GM21825 (cell line): Measurements from ENCODE around the gene BPIFB1.

ENCODE experiments used
- ATAC-seq: cut with Tn5 transposase; IDR thresholded peaks from one replicate; pipeline ENCODE4 v1.9.1; 2021; ENCODE audit warnings: mild to moderate bottlenecking, moderate library complexity; ENCODE audit not compliant: unreplicated experiment

BPIFB1 gene

DNA sequence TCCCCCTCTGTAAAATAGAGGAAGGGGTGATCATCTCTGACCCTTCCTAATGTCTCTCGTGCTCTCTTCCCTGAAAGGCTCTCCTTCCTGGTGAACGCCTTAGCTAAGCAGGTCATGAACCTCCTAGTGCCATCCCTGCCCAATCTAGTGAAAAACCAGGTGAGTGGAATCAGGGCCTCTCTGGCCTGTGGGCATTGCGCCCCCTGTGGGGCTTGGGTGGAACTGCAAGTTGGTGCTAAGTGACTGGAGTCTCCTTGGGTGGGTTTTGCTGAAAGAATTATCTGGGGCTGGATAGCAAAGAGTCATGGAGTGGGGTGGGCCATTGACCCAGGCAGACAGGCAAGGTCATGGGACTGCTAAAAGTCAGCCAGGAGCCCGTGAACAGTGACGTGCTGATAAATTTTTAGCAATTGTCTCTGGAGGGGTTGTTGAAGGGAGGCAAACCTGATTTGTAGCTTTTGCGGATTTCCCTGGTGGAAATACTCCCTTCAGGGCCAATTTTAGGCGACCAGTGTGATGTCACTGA, 8.9 kb downstream of the BPIFB1 start:
- no peak for ATAC-seq

DNA sequence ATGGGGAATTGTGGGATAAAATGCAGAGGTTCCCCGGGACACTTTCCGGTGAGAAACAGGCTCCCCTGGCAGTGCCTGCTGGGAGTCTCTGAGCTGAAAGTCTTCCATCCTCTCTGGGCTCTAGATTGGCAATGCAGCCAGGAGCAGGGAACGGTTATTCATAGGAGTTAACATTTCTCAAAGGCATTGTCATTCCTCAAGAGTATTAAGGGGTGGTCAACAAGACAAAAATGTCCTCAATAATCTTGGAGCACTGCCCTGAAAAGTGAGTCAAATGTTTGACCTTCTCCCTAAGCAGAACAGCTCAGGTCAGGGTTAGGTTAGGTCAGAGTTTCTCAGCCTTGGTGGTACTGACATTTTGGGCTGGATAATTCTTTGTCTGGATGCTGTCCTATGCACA, 13.2 kb downstream of the BPIFB1 start:
- no peak for ATAC-seq

DNA sequence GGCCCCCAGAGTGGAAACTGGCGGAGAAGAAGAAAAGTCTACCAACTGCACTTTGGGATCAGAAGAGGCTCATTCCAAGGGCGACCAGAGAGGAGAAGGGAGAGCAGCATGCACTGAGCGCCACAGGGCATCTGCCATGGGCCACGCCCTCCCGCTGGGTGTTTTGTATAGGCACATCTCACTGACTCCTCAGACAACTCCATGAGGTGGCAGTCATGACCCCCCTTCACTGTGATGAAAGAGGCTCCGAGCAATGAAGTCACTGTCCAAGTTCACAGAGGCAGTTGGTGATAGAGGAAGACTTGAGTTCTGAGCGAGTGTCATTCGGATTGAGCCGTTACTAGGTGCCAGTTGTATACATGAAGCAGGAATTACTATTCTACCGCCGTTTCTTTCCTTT, 15.4 kb downstream of the BPIFB1 start:
- no peak for ATAC-seq

DNA sequence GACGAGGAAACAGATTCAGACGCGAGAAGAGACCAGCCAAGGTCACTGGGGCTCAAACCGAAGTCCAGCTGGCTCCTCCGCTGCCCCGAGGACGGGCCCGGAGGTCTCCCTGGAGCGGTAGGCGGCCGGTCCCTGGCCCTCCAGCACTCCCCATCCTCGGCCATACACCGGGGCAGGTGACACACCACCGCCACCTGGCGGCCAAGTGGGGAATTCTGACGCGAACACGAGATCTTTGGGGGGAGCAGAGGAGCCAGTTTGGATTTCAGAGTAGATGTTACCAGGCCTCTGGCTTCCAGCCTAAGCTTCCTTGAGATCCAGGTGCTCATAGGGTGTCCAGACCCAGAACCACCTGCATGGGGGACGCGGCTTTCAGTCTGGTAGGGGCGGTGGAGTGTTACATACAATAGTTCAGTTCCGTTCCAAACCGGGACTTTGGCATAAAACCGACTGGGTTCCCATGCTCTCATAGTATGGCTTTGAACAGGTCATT, 16.1 kb downstream of the BPIFB1 start:
- ATAC-seq, result no peak

DNA sequence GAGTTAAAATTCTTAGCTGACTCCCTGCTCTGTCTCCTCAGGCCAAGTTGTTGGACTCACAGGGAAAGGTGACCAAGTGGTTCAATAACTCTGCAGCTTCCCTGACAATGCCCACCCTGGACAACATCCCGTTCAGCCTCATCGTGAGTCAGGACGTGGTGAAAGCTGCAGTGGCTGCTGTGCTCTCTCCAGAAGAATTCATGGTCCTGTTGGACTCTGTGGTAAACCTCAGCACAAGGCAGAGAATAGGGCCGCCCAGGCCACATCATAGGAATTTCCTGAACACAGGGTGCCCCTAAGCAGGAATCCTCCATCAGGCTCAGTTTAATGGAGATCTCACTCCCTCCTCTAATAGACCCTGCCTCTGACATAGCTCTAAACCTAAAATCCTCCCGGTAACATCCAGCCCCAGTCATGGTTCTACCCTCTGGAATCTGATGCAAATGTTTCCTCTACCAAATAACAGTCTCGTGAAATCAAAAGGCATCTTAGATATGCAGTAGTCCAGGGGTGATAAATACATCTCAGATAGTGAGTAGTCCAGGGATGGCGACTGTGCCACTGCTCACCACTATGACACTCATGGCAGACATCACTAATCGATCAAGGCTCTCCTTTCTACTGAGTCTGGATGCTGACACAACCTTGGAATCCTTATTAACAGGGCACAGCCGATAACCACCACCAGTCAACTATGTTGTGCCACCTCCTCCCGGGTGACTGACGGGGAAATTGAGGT, 18.3 kb downstream of the BPIFB1 start:
- no peak for ATAC-seq

DNA sequence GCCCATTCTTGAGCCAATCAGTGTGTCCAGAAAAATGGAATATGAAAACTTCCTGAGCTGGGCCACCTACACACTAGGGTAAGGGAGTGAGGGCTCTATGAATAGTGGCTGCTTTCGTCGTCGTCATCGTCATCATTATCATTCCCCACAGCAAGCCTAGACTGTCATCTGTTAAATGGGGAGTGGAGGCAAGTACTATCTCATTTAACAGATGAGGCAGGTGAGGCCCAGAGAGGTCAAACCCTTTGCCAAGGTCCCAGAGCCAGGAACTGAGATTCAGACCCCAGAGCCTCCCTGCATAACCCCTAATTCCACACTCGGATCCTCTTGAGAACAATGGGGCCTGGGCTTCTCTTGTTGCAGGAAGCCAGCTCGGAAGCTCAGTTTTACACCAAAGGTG, 20.6 kb downstream of the BPIFB1 start:
- no peak for ATAC-seq

DNA sequence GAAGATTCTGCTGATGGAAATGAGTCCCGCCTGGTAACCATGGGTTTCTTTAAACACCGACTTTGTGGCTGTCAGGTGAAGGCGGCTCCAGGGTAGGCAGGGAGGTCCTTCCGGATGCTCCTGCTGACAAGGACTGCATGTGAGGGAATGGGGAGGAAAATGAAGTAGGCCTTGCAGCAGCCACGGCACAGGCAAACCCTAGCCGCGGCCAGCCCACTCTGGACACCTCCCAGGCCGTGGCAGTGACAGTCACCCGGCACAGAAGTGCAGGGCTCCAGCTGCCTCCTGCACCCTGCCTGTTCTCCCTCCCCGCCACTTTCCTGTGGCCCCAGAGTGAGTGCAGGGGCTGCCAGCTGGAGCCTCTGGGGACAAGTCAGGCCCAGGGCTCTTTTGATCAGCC, 21.0 kb downstream of the BPIFB1 start:
- ATAC-seq, result no peak

DNA sequence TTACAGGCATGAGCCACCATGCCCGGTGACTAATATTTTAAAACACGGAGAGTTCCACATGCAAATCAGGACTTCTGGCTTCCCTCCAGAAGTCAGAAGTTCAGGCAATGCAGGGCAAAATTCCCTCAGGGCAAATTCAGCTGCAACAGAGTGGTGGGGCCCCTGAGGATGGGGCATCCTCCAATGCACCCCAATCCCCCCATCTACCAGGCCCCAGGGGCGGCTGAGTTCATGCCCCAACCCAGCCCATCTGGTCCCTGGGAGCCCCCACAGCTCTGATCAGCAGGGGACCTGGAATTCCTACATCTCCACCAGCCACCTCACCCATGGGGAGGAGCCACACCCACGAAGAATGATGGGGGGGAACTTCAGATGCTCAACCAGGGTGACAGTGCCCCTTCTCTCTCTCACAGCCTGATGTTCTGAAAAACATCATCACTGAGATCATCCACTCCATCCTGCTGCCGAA, 22.6 kb downstream of the BPIFB1 start:
- no peak for ATAC-seq

DNA sequence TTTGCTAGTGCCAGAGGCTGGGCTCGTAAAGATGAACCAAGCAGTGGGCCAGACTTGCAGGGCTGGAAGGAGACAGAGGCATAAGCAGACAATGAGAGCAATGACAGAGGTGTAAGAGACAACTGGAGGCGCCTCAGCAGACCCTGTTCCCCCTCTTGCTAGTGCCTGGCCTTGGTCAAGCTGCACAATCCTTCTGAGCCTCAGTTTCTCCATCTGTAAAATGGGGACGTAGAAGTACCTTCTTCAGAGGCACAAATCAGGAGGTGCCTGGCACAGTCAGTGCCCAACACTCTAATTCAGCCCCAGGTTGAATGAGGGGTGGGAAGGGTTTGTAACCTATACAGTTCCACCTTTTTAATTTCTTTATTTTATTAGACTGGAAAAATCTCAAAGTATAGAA, 23.2 kb downstream of the BPIFB1 start:
- no peak for ATAC-seq

DNA sequence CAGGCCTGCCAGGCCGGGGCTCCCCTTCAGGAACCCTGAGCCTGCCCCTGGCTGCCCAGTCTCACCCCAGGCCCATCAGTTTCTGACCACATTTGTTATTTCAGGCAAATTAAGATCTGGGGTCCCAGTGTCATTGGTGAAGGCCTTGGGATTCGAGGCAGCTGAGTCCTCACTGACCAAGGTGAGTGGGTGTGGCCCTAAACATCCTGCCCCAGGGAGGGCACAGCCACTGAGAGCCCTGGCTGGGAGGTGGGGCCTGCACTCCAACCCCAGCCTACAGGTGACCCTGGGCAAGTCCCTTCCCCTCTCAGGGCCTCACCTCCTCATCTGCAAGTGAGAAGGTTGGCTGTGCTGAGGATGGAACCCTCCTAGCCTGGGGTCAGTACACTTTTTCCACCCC, 23.8 kb downstream of the BPIFB1 start:
- no peak for ATAC-seq

DNA sequence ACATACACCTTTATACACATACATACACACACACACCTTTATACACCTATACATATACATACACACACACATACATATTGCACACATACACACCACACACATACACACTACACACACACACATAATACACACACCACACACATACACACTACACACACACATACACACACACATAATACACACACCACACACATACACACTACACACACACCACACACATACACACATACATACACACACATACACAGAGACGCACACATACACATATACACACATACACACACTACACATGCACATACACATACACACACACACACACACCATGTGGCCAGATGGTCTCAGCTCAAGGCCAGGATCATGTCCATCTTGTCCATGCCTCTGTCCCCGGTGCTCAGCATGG, 25.7 kb downstream of the BPIFB1 start:
- no peak for ATAC-seq

DNA sequence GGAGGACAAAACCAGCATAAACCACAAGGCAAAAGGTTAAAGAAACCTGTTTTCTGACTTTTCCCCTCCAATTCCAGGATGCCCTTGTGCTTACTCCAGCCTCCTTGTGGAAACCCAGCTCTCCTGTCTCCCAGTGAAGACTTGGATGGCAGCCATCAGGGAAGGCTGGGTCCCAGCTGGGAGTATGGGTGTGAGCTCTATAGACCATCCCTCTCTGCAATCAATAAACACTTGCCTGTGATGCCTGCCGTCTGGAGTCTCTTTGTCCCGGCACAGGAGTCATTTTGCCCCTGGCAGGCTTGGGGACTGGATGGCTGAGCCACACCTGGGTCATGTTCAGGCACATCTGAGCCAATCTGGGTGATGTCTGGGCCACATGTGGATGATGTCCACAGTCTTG, 26.6 kb downstream of the BPIFB1 start:
- no peak for ATAC-seq

DNA sequence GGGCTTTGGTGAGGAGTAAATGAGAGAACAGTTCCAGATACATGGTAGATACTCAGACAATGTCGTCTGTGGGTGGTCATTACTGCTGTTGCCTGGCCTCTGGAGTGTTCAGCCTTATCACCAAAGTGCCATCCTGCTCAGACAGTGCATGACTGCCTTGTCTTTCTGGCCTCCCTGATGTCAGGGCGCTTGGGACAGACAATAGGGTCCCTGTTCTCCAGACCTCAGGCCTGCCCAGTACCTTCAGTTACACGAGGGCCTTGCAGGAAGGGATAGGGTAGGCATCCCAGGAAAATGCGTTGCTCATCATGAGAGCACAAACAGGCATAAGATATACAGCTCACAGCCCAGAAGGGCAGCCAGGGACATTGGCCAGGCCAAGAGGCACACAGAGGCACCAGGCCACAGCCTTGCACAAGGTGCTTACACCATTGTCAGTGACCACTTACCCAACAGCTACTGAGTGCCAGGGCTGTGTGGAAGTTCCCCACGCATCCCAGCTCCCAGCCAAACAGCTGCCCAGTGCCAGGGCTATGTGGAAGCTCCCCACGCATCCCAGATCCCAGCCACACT, 27.4 kb downstream of the BPIFB1 start:
- ATAC-seq, result no peak

DNA sequence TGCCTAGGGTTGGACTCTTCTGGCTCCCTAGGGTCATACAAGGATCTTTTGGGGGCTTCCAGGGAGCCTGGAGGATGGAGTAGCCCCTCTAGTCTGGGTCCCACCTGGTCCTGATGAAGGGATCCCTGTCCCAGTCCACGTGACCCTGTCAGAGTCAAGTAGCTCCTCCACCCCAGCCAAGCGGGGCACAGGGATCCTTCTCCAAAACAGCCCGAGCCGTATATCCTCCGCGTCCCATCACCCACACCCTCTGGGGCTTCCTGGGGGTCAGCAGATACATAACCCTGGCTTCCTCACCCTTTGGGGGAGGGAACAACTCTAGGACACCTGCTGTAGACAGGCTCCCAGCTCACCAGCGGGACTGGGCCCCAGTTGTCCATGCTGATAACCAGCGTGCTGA, 28.0 kb downstream of the BPIFB1 start:
- no peak for ATAC-seq

DNA sequence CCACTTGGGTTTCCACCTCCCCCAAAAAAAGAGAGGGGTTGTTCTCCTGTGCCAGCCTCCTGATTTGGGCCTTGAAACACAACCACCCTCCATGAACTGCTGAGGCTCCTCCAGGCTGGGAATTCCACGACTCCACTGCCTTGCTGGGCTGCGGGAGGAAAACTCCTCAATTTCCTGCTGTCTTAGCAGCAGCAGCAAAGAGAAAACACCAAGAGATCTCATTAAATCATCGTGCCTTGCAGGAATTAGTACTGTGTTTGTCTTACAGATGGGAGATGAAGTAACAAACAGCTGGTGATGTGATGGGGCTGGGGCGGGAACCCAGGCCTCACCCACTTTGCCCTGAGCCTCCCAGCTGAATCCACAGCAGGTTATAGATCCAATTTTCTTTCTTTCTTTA, 29.0 kb downstream of the BPIFB1 start:
- ATAC-seq, result no peak

DNA sequence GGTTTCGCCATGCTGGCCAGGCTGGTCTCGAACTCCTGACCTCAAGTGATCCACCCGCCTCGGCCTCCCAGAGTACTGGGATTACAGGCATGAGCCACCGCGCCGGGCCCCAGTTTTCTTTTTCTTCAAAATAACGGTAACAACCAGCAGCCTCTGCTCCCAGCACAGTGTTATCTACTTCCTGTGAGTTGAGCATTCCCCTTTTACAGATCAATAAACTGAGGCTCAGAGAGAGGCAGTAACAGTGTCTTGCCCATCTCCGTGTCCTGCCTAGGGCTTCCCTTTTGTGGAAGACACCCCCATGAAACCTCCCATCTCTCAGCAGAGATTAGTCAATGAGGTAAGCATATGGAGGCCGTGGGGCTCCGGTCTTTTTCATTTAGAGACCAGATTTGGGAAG, 29.6 kb downstream of the BPIFB1 start:
- ATAC-seq, result no peak

DNA sequence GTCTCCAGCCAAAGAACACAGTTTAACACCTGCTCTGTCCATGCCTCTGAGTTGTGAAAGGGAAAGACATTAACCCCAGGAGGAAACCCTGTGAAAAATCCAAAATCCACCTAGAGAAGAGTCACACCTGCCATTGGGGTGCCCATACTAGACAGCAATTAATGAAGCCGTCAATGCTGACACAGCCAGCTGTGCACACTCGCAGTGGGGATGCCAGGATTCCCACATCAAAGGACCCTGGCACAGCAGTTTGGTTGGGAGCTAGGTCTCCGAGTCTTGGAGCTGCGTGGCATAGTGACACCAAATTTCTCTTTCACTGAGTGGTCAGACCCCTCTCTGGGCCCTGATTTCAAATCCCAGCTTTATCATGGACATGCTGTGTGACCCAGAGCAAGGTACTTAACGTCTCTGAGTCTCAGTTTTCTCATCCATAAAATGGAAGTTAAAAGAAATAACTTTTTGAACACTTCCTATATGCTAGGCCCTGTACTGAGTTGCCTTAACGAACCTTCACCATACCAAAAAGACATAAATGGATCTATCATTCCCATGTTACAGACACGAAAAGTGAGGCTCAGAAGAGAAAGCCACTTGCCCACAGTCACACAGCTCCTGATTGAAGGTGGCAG, 30.8 kb downstream of the BPIFB1 start:
- no peak for ATAC-seq

DNA sequence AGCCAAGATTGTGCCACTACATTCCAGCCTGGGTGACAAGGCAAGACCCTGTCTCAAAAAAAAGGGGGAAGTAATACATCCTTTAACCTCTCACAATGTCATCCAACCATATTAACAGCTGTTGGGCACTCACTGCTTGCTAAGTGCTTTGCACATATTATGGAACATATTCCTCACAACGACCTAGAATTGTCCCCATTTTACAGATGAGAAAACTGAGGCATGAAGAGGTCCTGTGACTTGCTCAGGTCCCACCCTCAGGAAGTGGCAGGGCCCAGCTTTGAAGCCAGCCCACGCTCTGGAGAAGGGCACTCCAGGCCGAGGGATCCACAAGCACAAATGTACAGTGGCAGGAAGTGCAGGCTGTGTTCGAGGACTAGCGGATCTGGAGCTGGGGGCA, 33.3 kb downstream of the BPIFB1 start:
- no peak for ATAC-seq

DNA sequence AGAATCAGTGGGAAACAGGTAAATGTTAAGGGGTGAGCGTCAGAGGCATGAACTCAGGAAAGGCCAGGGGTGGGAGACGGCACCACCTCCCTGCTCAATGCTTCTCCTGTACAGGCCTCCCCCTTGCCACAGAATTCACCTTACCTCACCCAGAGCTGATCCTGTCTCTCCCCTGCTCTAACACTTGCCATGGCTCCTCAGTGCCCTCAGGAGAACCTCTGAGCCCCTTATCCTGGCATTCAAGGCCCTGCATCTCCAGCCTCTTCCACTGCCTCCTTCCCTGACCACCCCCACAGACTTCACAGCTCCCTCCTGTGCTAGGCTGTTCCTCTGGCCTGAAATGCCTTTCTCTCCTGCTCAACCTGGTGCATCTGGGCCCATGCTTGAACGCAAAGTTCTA, 33.9 kb downstream of the BPIFB1 start:
- ATAC-seq, result no peak

DNA sequence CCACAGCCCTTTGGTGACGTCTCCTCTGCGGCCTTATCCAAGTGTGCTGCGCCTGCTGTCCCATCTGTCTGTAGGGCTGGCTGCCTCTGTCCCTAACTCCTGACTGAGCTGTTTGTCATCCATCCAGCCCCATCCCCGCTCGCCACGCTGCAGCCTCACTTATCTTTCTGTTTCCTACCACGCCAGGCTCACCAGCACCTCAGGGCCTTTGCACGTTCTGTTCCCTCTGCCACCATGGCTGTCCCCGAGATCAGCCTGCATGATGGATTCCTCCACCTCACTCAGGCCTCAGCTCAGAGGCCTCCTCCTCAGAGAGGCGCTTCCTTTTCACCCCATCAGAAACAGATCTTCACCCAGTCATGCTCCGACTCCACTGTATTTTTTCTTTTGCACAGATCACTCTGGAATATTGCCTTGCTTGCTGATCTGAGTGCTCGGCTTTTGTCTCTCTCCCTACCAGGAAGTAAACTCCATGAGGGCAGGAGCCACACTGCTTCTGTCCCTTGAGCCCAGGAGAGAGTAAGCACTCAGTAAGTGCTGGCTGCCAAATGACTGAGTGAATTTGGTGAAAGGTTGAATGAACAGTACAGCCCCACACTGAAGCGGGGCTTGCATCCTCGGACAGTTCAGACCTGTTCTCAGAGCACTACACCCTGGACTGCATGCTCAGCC, 34.5 kb downstream of the BPIFB1 start:
- ATAC-seq, result no peak

DNA sequence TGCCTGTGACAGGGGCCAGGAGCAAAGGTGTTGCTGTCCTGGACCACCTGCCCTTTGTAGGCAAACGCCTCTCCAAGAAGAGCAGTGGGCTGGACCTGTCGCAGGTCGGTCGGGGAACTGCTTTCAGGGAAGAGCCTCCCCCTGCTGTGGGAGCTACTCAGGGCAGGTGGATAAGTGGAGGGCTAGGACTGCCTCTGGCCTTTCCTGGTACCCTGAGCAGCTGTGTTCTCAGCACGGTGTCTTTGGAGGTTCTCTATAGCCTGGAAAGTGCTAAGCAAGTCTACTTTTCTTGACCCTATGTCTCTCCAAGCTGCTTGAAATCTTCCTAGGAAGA, 35.0 kb downstream of the BPIFB1 start:
- ATAC-seq, result no peak

DNA sequence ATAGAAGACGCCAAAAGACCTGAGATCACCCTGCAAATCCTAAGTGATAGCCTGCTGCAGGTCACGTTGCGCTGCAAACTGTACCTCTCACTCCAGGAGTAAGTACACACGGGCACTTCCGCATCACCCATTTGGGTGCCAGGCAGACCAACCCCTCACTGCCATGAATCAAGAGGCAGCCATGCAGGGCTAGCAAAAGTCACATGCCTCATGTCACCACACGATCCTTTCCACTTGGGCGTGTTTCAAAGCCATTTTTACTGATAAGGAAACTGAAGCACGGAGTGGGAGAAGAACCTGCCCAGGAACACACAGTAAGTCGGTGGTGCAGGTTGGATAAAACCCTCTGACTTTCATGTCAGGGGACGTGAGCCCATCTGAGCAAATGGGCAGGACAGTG, 37.0 kb downstream of the BPIFB1 start:
- no peak for ATAC-seq
